GM20431 (cell line): ENCODE data around the gene HPS5.
"Not testable (repeated sequence)": the region's sequence is repeated elsewhere in the genome, so short reads cannot be mapped to it uniquely, and the experiment has no call there.

Source experiments
- in situ Hi-C: fragments of 300-500 bp; cut with MseI, MboI; formaldehyde crosslinking; loops from one replicate; pipeline ENCODE4 v1.15.0; 2020; ENCODE audit warnings: low sequenced_read_pairs; ENCODE audit not compliant: unreplicated experiment

The HPS5 gene

GRCh38 chr11:18321969-18322711, at the start of gene HPS5, which contains the start of gene GTF2H1:
Gene HPS5 (minus strand): TSS chr11:18322140. CDS start chr11:18317858, 4,282 bp downstream.
Gene GTF2H1 (plus strand): TSS chr11:18322567. CDS start chr11:18333075, 10,508 bp downstream.
- in situ Hi-C loops: no loop called here

- in situ Hi-C loops: no loop called here
Observed at GRCh38 chr11:18371279-18371678, 49.3 kb upstream of the HPS5 start.

- in situ Hi-C loops: no loop called here
Observed at GRCh38 chr11:18369398-18369797, 47.5 kb upstream of the HPS5 start.

GRCh38 chr11:18368221-18368620, 46.3 kb upstream of the HPS5 start:
- in situ Hi-C loops: no loop called here

GRCh38 chr11:18367431-18367830, 45.5 kb upstream of the HPS5 start:
- in situ Hi-C loops: no loop called here

GRCh38 chr11:18366286-18366685, 44.3 kb upstream of the HPS5 start:
- in situ Hi-C loops: no loop called here

- in situ Hi-C loops: no loop called here
Observed at GRCh38 chr11:18365741-18366140, 43.8 kb upstream of the HPS5 start.

GRCh38 chr11:18364495-18365073, 42.6 kb upstream of the HPS5 start:
- in situ Hi-C loops: no loop called here

- in situ Hi-C loops: no loop called here
Observed at GRCh38 chr11:18361154-18361553, 39.2 kb upstream of the HPS5 start.

GRCh38 chr11:18358646-18359045, 36.7 kb upstream of the HPS5 start:
- in situ Hi-C loops: no loop called here

GRCh38 chr11:18352581-18352980, 30.6 kb upstream of the HPS5 start:
- in situ Hi-C loops: no loop called here

GRCh38 chr11:18347471-18348125, 25.7 kb upstream of the HPS5 start:
- in situ Hi-C loops: no loop called here

GRCh38 chr11:18332891-18333290, 11.0 kb upstream of the HPS5 start:
- in situ Hi-C loops: no loop called here

GRCh38 chr11:18332302-18332701, 10.4 kb upstream of the HPS5 start:
- in situ Hi-C loops: no loop called here

- in situ Hi-C loops: no loop called here
Observed at GRCh38 chr11:18330921-18331320, 9.0 kb upstream of the HPS5 start.

- in situ Hi-C loops: no loop called here
Observed at GRCh38 chr11:18329196-18329870, 7.4 kb upstream of the HPS5 start.

- in situ Hi-C loops: no loop called here
Observed at GRCh38 chr11:18324381-18324780, 2.4 kb upstream of the HPS5 start.

GRCh38 chr11:18323881-18324280, 1.9 kb upstream of the HPS5 start:
- in situ Hi-C loops: not testable (repeated sequence)

GRCh38 chr11:18322818-18323570, 1.1 kb upstream of the HPS5 start:
- in situ Hi-C loops: no loop called here

GRCh38 chr11:18321578-18321968, 367 bp downstream of the HPS5 start:
- in situ Hi-C loops: no loop called here
